UCSD-AML1 (cell line): ENCODE measurements around the gene SEC14L5.

Experiments
- DNase-seq: peaks from one replicate; lab custom pipeline; 2025; ENCODE audit not compliant: unreplicated experiment; lab: John Stamatoyannopoulos, UW

SEC14L5 gene

DNA sequence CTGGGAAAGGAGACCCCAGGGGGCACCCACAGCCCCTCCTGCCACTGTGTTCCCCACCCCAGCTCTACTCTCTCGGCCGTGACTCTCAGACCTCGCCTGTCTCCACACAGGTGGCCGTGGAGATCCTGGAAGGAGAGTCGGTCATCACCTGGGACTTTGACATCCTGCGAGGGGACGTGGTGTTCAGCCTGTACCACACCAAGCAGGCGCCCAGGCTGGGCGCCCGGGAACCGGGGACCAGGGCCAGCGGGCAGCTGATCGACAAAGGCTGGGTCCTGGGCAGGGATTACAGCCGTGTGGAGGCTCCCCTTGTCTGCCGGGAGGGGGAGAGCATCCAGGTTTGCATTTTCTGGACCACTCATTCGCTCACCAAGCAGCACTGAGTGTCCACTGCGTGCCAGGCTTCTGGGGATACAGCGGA is 50.2 kb downstream of the SEC14L5 start:
- no peak for DNase-seq

DNA sequence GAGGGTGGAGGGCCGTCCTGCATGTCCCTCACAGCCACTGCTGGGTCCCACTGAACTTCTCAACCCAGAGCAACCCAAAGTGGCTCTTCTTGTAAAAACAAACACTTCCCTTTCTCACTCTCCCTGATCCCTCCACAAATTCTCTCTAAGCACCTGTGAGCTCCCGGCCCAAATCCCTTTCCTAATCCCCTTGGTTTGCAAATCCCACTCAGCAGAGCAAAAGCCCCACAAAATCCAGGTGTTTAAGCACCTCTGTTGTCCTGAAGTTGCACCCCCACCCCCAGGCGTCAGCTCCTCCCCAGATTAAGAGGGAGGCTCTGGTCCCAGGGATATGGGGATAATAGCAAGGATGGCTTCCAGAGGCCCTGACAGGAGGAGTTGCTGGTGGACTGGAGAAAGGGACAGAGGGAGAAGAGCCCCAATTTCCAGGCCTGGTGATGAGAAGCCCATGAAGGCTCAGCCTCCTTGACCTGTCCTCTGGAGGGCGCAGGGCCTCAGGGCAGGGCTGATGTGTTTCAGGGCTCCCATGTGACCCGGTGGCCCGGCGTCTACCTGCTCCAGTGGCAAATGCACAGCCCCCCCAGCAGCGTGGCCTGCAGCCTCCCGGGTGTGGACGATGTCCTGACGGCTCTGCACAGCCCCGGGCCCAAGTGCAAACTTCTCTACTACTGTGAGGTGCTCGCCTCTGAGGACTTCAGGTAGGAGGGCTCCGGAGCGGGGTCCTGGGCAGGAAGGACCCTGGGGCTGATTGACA is 52.6 kb downstream of the SEC14L5 start:
- DNase-seq: no peak

DNA sequence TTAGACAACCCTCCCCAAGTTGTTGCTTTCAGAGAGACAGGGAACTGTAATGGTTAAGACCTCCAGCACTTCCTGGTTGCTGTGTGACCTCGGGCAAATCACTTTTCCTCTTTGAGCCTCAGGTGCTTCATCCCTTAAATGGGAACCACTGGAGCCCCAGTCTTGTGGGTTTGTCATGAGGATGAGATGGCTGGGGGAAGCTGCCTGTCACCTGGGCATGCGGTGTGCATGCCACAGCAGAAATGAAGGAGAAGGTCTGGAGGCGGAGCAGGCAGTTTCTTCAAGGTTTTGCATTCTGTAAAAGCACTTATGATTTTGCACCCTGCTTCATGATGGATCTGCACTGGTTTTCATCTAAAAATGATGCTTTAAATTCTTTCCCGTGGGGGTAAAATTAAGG is 53.5 kb downstream of the SEC14L5 start:
- no peak for DNase-seq

DNA sequence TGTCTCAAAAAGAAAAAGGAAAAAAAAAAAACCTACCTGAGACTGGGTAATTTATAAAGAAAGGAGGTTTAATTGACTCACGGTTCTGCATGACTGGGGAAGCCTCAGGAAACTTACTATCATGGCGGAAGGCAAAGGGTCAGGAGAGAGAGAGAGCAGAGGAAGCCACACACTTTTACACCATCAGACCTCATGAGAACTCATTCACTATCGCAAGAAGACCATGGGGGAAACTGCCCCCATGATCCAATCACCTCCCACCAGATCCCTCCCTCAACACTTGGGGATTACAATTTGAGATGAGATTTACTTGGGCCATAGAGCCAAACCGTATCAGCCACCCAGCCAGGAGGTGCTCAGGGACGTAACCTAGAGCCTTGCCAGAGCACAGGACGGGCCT is 54.8 kb downstream of the SEC14L5 start:
- no peak for DNase-seq

DNA sequence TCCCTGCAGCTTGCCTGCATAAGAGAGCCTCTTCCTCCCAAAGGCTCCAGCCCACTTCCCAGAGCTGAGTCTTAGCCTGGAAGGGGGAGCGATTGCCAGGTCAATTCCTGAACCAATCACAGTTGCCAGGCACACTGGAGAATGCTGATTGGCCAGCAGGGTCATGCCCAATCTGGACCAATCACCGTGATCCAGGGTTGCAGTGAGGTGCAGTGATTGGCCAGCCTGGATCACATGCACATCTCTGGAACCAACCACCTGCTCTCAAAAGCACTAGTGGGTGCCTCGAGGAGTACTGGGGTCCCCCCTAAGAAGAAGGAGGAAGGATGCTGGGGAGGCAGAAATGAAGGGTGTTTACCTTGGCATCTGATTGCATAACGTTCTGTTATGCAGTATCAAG is 57.2 kb downstream of the SEC14L5 start:
- DNase-seq: no peak

DNA sequence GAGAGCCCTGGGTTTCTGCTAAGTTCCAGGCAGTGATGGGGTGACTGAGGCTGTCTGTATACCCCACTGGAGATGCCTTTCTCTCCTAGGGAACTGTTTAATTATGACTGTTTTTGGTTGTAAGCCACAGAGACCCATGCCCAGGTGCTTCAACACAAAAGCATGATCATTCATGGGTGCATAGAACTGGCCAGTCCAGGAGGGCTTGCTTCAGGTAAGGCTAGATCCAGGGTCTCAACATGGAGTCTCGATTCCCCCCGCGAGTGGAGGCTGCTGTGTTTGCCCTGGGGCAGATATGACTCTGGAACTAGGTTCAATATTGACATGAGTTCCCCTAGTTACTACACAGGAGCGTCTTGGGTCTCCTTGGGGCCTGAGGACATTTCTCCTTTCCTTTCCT is 57.8 kb downstream of the SEC14L5 start:
- no peak for DNase-seq

DNA sequence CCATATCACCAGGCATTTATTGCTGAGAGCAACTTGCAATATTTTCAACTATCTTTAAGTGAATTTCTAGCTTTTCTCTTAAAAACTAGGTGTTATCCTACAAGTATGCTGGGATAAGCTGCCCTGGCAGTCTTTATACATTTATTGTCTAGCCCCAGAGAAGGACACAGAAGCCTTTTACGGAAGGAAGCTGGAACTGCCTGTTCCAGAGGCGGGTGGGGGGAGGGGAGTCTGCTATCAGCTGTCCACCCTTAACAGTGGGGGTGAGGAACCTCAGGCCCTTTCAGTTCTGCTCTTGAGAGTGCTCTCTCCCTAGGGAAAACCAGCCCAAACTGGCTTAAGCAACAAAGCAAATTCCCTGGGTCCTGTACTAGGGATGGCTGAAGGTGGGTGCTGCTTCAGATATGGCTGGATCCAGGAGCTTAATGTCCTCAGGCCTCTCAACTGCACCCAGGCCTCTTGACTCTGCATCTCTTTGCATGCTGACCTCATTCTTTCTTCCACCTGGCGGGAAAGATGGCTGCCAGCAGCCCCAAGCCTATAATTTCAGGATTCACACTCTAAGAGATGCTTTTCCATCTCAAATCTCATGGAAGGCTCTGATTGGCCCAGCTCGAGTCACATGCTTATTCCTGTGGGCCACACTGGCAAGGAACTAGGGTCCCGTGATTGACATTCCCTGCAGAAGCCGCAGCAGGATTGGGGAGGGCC is 59.0 kb downstream of the SEC14L5 start:
- DNase-seq: no peak

DNA sequence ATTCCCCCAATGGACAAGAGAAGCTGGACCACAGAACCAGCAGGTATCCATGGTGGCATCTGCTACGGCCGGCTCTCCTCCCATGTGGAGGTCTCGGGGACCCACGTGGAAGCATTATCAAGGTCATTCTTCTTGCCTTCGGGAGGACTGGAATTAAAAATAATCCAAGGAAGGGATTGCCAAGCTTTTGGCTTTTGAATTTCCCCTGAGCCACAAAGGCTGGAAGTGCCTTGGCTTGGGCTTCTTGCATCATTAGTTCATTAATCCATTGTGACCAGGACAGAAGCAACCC is 59.5 kb downstream of the SEC14L5 start:
- no peak for DNase-seq

DNA sequence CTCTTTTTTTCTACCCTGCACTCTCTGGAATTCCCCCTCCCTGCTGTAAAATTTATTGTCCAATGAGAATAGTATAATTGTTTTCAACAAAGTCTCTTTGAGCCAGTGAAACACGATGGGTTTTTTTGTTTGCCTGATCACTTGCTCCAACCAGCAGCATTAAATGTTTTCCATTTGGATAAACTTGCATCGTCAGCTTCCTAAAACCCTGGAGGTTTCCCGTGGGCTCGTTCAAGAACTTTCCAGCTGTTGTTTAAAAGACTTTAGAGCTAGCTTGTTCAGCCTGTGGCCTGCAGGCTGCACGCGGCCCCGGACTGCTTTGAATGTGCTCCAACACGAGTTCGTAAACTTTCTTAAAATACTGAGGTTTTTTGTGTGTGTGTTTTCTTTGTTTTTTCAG is 60.7 kb downstream of the SEC14L5 start:
- no peak for DNase-seq

DNA sequence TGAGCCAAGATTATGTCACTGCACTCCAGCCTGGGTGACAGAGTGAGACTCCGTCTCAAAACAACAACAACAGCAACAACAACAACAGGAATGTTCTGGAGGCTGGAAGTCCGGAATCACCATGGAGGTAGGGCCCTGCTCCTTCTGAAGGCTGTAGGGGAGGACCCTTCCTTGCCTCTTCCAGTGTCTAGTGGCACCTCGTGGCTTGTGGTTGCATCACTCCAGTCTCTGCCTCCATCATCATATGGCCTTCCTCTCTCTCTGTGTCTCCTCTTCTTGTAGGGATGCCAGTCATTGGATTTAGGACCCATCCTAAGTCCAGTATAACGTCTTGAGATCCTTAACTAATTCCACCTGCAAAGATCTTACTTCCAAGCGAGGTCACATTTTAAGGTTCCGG is 61.6 kb downstream of the SEC14L5 start:
- peak; percentile 19 for DNase-seq

DNA sequence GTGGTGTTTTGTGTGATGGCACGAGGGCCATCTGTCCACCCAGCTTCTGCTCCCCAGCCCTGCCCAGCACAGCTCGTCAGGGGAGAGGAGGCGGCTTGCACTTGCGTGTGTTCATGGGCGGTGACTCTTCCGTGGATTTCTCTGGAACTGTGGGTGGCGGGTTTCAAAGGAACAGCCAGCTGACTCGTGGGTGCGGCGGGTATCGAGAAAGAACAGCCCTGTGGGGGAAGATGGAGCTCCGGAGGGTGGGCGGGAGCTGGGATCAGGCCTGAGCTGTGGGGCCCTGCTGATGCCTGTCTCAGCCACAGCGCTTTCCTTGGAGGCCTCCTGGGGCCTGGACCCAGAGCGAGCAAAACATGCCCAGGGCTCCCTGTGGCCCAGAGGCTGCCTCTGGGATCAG is 62.4 kb downstream of the SEC14L5 start:
- DNase-seq: no peak

DNA sequence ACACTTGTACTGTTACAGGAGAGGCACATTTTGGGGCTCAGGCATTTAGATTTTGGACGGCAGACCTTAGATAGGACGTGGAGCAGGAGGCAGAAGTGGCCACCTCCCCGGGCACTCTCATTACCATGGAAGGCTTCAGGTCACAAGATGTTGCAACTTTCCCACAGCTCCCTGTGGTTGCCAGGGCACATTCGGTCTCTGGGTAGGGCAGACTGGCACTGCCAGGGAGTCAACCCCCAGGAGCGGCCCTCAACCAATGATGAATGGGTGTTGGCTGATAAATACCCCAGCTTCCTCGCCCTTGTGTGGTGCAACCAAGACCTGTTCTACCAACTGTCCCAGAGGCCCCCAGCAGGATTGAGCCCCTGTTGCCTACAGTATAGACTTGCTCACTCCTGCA is 64.4 kb downstream of the SEC14L5 start:
- no peak for DNase-seq

DNA sequence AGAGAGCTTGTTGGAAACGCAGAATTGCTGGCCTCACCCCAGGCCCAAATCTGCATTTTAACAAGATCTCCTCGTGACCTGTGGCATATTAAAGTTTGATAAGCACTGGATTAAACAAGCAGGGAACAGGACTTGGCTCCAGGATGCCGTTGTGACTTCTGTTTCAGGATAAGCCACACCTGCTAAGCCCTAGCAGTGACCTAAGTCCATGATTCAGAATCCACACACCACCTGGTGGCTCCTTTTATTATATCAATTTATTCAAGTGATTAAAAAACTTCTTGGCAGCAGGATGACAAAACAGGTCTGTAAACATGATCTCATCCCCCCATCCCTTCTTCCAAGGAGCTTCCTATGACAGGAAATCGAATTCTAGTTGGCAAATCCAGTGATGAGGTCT is 66.5 kb downstream of the SEC14L5 start:
- DNase-seq: no peak

DNA sequence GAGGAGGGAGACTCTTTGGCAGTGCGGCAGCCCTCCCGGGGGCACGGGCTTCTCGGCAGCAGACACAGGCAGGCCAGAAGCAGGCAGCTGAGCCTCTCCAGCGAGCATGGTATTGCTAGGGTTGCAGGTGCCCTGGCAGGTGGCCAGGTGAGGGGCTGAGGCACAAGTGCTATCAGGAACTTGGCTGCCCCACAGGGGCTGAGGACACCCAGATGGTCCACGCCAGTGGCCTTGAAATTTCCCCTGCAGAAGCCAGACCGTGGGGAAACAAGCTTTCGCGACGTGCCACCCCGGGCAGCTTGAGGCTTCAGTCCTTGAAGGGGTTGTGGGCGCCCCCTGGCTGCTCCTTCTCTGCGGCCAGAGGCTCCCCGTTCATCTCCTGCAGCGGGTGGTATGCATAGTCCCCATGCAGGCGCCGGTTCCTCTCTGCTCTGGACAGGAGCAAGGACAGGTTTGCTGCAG is 67.1 kb downstream of the SEC14L5 start:
- DNase-seq: peak; percentile 29

DNA sequence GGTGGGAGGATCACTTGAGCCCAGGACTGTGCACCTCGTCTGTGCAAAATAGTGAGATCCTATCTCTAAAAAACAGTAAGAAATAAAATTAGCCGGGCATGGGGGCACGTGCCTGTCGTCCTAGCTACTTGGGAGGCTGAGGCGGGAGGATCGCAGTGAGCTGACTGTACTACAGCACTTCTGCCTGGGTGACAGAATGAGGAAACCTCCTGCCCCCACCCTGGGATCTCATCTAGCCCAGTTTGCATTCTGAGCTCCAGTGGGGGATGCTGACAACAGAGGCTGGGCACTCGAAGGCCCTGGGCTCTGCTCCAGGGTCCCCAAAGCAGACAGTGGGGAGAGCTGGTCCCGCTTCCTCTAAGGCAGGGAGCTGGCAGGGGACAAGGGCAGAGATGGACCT is 68.5 kb downstream of the SEC14L5 start:
- DNase-seq: no peak

DNA sequence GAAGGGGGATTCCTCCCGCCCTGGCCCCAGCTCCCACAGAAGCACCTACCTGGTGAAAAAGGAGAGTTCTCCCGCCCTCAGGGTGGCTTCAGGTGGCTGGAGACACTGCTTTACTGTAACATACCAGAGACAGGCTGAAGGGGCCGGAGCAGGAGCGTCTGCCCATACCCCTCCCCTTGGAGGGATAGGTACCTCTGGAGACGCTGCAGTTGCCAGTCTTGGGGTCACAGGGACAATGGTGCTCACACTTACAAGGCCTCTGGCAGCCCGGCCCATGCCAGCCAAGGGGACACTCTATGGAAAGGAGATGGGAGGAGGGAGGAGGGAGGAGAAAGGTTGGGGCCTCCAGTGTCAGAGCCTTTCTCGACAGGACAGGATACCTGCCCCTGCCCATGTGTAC is 69.0 kb downstream of the SEC14L5 start:
- DNase-seq: no peak

DNA sequence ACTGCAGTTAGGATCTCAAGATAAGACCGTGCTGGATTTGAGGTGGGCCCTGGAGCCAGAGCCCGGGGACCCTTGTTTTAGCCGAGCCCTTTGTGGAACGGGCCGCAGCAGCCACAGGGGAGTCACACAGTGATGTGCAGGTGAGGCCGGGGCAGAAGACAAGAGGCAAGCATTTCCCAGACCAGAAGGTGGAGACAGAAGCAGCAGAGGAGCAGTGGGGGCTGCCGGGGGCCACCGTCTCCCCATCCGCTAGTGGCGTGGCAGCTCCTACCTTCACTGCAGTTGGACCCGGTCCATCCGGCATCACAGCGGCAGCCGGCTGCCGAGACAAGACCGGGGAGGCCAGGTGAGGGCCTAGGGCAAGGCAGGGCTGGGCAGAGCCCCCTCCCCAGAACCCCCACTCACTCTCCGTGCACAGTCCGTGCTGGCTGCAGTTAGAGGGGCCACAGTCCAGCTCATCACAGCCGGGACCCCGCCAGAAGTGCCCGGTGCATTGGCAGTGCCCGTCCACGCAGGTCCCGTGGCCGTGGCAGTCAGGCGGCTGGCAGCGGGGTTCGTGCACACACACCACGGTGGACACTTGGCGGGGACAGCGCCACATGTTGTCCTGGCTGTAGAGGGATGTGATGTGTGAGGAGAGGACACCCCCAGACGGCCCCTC is 69.6 kb downstream of the SEC14L5 start:
- no peak for DNase-seq

DNA sequence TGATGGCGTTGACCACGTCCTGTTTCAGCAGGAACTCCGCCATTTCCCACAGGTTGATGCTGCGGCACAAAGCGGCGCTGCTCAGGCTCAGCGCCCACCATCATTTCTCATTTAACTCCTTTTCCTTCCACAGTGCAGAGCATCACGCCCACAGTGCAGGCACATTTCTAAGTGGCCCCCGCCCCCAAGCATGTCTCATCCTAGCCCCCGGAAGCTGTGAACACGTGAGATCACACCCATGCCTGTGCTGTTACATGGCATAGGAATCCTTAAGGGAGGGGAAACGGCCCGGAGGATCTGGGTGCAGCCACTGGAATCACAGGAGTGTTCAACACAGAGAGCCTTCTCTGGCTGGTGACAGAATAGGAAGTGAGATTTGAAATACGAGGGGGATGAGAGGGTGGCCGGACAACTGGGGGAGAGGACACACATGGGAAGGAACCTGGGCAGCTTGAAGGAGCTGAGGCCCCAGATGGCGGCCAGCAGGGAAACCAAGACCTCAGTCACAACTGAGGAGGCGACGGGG is 70.9 kb downstream of the SEC14L5 start:
- DNase-seq: no peak

DNA sequence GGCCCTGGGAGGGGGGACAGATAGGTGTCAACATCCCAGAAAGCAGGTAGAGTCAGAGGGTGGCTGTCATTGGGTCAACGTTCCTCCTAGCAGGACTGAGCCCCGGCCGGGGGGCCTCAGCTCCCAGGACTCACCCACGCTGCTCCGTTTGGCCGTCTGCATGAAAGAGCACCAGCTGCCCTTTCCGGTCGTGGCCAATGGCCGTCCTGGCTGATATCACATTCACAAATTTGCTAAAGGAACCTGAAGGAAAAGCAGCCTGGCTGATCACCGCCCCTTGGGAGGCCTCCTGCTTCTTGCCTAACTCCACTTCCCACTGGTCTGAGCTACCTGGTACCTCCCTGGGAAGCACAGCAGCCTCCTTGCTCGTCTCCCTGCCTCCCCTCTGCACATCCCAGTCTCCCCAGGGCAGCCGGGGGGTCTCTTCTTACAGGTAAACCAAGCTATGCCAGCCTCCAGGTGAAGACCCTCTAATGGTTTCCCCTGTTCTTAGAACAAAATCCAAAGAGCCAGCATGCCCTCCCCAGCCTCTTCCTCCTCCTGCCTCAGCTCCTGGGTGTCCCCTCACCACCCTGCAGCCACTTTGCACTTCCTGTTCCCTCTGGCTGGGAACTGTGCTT is 72.2 kb downstream of the SEC14L5 start:
- DNase-seq: no peak

DNA sequence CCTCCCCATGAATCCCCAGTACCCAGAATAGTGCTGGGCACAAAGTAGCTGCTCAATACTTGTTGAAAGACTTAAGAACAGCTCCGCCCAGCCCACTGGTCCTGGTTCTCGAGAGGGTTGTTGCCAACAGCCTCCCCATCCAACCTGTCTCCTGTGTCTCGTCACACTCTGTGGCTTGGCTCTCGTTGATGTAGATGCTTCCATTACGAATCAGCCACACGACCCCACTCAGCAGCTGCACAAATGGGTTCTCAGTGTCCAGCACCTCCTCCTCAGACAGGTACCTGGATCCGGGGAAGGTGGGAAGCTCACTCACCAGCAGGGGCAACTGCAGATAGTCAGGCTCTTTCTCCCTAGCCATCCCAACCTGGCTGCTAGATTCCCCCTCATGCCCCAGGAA is 73.5 kb downstream of the SEC14L5 start:
- no peak for DNase-seq

DNA sequence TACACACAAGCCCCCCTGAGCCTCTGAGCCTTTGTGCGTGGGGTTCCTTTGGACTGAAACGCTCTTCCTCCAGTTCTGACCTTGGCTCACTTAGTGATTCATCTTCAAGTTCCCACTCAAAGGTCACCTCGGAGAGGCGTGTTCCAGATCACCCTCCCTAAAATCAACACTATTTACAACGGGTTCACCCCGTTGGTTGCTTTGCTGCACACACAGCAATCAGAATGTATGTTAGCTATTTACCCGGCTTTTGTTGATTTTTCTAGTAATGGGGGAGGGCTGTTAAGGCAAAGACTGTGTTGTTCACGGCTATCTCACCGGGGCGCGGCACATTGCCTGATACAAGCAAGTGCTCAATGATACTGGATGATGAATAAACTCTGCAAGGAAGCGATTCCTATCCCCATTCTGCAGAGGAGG is 74.6 kb downstream of the SEC14L5 start:
- DNase-seq: no peak
